PC-3 (cell line): ENCODE data around the gene GLB1L2.

Source experiments
- EZH2 ChIP-seq: fragments of 300-600 bp; sonication (generic); IDR thresholded peaks from one replicate; pipeline ENCODE4 v1.6.1; 2017; ENCODE audit warnings: antibody characterized with exemption, mild to moderate bottlenecking, low read length; ENCODE audit not compliant: unreplicated experiment
- TF ChIP-seq, protein P1 (sequence below): fragments of 300-600 bp; sonication (generic); conservative IDR thresholded peaks from 2 replicates; pipeline ENCODE4 v1.5.1; 2017; ENCODE audit warnings: antibody characterized with exemption, low read depth, mild to moderate bottlenecking, low read length

GRCh38 chr11:134374171-134374570, 42.4 kb downstream of the GLB1L2 start:
- TF ChIP-seq, protein P1, sequence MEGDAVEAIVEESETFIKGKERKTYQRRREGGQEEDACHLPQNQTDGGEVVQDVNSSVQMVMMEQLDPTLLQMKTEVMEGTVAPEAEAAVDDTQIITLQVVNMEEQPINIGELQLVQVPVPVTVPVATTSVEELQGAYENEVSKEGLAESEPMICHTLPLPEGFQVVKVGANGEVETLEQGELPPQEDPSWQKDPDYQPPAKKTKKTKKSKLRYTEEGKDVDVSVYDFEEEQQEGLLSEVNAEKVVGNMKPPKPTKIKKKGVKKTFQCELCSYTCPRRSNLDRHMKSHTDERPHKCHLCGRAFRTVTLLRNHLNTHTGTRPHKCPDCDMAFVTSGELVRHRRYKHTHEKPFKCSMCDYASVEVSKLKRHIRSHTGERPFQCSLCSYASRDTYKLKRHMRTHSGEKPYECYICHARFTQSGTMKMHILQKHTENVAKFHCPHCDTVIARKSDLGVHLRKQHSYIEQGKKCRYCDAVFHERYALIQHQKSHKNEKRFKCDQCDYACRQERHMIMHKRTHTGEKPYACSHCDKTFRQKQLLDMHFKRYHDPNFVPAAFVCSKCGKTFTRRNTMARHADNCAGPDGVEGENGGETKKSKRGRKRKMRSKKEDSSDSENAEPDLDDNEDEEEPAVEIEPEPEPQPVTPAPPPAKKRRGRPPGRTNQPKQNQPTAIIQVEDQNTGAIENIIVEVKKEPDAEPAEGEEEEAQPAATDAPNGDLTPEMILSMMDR, result no peak
- no peak for TF ChIP-seq EZH2
